Ishikawa (cell line): ENCODE results near the gene ABHD4.
A peak's percentile ranks its signal among the peaks of the same experiment; 100 is the strongest.

Experiments used
- CEBPB ChIP-seq: IDR thresholded peaks from 2 replicates; pipeline ENCODE4 v1.6.1; 2012
- EGR1 ChIP-seq: IDR thresholded peaks from 2 replicates; pipeline ENCODE4 v1.6.1; 2012
- EP300 ChIP-seq: IDR thresholded peaks from 2 replicates; pipeline ENCODE4 v1.6.1; 2012; ENCODE audit warnings: borderline replicate concordance
- FOXM1 ChIP-seq: IDR thresholded peaks from 2 replicates; pipeline ENCODE4 v1.6.1; 2012; ENCODE audit warnings: low read depth, borderline replicate concordance
- RAD21 ChIP-seq: IDR thresholded peaks from 2 replicates; pipeline ENCODE4 v1.6.1; 2012; ENCODE audit warnings: low read depth
- TAF1 ChIP-seq: IDR thresholded peaks from 2 replicates; pipeline ENCODE4 v1.6.1; 2012; ENCODE audit warnings: low read depth, mild to moderate bottlenecking
- TCF12 ChIP-seq: IDR thresholded peaks from 2 replicates; pipeline ENCODE4 v1.6.1; 2012; ENCODE audit warnings: low read depth
- TEAD4 ChIP-seq: IDR thresholded peaks from 2 replicates; pipeline ENCODE4 v1.6.1; 2012
- YY1 ChIP-seq: IDR thresholded peaks from 2 replicates; pipeline ENCODE4 v1.6.1; 2012; ENCODE audit warnings: low read depth
- TF ChIP-seq, protein P1 (sequence below): IDR thresholded peaks from 2 replicates; pipeline ENCODE4 v1.6.1; 2012; ENCODE audit warnings: low read depth, mild to moderate bottlenecking
- TF ChIP-seq, protein P2 (sequence below): IDR thresholded peaks from 2 replicates; pipeline ENCODE4 v1.6.1; 2012
- TF ChIP-seq, protein P3 (sequence below): IDR thresholded peaks from 2 replicates; pipeline ENCODE4 v1.6.1; 2012

DNA sequence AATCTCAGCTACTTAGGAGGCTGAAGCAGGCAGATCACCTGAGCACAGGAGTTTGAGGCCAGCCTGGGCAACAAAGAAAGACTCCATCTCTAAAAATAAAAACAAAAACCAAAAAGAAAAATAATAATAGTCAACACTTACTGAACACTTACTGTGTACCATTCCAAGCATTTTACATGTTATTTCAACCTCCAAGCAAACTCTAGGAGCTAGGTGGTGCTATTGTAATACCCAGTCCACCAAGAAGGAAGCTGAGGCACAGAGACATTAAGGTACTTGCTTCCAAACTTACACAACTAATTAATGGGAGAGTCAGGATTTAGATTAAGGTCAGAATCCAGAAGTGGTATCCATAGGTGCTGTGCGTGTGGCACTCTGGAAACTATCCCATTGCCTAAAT, 59.8 kb downstream of the ABHD4 start:
- TF ChIP-seq TAF1 (no peak), CEBPB (no peak), RAD21 (peak; percentile 79), EGR1 (no peak), YY1 (no peak), EP300 (no peak), TCF12 (no peak), TEAD4 (no peak), FOXM1 (no peak)
- TF ChIP-seq, protein P1, sequence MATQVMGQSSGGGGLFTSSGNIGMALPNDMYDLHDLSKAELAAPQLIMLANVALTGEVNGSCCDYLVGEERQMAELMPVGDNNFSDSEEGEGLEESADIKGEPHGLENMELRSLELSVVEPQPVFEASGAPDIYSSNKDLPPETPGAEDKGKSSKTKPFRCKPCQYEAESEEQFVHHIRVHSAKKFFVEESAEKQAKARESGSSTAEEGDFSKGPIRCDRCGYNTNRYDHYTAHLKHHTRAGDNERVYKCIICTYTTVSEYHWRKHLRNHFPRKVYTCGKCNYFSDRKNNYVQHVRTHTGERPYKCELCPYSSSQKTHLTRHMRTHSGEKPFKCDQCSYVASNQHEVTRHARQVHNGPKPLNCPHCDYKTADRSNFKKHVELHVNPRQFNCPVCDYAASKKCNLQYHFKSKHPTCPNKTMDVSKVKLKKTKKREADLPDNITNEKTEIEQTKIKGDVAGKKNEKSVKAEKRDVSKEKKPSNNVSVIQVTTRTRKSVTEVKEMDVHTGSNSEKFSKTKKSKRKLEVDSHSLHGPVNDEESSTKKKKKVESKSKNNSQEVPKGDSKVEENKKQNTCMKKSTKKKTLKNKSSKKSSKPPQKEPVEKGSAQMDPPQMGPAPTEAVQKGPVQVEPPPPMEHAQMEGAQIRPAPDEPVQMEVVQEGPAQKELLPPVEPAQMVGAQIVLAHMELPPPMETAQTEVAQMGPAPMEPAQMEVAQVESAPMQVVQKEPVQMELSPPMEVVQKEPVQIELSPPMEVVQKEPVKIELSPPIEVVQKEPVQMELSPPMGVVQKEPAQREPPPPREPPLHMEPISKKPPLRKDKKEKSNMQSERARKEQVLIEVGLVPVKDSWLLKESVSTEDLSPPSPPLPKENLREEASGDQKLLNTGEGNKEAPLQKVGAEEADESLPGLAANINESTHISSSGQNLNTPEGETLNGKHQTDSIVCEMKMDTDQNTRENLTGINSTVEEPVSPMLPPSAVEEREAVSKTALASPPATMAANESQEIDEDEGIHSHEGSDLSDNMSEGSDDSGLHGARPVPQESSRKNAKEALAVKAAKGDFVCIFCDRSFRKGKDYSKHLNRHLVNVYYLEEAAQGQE, result no peak
- TF ChIP-seq, protein P2, sequence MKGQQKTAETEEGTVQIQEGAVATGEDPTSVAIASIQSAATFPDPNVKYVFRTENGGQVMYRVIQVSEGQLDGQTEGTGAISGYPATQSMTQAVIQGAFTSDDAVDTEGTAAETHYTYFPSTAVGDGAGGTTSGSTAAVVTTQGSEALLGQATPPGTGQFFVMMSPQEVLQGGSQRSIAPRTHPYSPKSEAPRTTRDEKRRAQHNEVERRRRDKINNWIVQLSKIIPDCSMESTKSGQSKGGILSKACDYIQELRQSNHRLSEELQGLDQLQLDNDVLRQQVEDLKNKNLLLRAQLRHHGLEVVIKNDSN, result no peak
- TF ChIP-seq, protein P3, sequence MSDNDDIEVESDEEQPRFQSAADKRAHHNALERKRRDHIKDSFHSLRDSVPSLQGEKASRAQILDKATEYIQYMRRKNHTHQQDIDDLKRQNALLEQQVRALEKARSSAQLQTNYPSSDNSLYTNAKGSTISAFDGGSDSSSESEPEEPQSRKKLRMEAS, result no peak
